Kidney epithelial cell (primary cell): ENCODE measurements around the gene UBE2M. TPM values are rescaled to one million over a fixed set of nuclear protein-coding genes. Genes with fewer than 3 reads are reported as not detected.

Experiments used
- DNase-seq: peaks from one replicate; pipeline ENCODE4 v3.0.0-alpha.2; 2010; ENCODE audit warnings: low read depth
- H3K27me3 ChIP-seq: 2 replicates; pipeline ENCODE4 v1.6.0; 2011; ENCODE audit warnings: low read length; ENCODE audit not compliant: control insufficient read depth, insufficient read depth
- H3K36me3 ChIP-seq: 2 replicates; pipeline ENCODE4 v1.5.1; 2011; ENCODE audit warnings: low read length; ENCODE audit not compliant: control insufficient read depth, insufficient read depth
- H3K4me3 ChIP-seq: 2 replicates; pipeline ENCODE4 v1.5.1; 2011; ENCODE audit warnings: low read depth, mild to moderate bottlenecking, control low read depth, low read length
- total RNA-seq: library from RNA; depleted of rRNA; stranded (reverse); fragments of >200 nt; gene quantifications from 2 replicates; pipeline ENCODE4 v1.2.3, GENCODE V29; 2015
- TF ChIP-seq, protein P1 (sequence below): IDR thresholded peaks from 2 replicates; pipeline ENCODE4 v1.5.1; 2011; ENCODE audit warnings: mild to moderate bottlenecking, moderate library complexity, low read length, control low read depth, inconsistent platforms; ENCODE audit not compliant: insufficient read depth, poor library complexity, severe bottlenecking

Gene UBE2M
- total RNA-seq, 1 donor from 2014 or later = 50.3 TPM

DNA sequence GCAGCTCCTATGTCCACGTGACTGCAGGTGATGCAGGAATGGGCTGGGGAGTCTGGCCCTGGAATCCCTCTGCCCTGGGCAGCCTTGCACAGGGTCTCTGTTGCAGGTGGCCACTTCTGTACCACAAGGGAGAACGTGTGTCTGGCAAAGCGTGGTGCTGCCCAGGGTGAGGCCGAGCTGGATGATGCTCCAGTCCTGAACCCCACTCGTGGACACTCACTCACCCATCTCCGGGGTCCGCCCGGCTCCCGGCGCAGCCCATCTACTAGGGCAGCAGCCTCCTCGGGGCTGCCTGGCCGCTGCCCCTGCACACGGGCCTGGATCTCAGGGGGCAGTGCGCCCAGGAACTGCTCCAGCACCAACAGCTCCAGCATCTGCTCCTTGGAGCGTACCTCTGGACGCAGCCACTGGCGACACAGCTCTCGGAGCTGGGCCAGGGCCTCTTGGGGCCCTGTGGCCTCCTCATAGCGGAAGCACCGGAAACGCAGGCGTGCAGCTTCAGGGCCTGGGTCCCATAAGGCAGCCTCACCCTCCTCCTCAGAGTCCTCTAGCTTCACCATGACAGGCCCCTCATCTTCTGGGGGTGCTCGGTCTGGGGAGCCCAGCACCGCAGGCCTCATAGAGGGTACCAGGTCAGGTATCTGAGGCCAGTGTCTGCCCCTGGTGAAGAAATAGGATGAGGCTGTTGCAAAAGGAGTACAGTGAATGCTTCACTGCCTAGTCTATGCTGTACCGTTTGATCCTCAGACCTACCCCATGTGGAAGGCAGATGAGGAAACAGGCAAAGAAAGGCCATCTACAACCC lies 12.6 kb upstream of the UBE2M start:
- TF ChIP-seq, protein P1, sequence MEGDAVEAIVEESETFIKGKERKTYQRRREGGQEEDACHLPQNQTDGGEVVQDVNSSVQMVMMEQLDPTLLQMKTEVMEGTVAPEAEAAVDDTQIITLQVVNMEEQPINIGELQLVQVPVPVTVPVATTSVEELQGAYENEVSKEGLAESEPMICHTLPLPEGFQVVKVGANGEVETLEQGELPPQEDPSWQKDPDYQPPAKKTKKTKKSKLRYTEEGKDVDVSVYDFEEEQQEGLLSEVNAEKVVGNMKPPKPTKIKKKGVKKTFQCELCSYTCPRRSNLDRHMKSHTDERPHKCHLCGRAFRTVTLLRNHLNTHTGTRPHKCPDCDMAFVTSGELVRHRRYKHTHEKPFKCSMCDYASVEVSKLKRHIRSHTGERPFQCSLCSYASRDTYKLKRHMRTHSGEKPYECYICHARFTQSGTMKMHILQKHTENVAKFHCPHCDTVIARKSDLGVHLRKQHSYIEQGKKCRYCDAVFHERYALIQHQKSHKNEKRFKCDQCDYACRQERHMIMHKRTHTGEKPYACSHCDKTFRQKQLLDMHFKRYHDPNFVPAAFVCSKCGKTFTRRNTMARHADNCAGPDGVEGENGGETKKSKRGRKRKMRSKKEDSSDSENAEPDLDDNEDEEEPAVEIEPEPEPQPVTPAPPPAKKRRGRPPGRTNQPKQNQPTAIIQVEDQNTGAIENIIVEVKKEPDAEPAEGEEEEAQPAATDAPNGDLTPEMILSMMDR = no peak
- no peak overlapping the region for H3K4me3 ChIP-seq
- no peaks in the 10 kb centered on the region for H3K27me3 ChIP-seq
- DNase-seq = no peak
- peaks cover 1% of the 10 kb centered on the region for H3K36me3 ChIP-seq

DNA sequence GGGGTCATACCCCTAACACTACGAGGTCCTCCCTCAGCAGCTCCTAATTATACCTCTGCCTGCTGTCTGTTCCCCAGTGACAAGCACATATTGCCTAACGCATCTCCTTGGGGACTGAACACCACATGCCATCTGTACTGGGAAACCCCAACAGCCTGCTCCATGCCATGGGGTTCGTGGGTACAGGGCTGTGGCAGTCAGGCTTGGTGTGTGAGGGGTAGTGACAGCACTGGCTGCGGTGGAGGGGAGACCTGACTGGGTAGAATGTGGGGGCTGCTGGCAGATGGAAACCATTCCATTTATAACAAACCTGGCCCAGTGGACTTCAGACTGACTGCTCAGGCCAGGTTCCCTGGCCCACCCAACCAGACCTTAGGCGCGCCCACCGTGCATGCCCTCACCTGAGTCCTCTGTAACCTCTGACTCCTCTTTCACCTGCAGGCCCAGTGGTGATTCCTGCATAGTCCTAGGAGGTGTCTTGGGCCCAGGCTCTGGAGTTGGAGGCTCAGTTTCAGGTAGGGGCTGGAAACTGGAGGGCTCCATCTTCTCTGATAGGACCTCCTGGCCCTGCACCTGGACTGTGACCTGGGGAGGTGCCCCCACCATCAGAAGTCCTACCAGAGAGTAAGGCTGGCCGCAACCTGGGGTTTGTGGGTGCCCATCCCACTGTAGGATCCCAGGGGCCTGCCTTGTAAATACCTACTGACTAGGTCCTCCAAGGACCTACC lies 11.7 kb upstream of the UBE2M start:
- DNase-seq = no peak
- TF ChIP-seq, protein P1 = no peak
- H3K36me3 ChIP-seq = peaks cover 1% of the 10 kb centered on the region
- no peaks in the 10 kb centered on the region for H3K27me3 ChIP-seq
- no peak overlapping the region for H3K4me3 ChIP-seq

DNA sequence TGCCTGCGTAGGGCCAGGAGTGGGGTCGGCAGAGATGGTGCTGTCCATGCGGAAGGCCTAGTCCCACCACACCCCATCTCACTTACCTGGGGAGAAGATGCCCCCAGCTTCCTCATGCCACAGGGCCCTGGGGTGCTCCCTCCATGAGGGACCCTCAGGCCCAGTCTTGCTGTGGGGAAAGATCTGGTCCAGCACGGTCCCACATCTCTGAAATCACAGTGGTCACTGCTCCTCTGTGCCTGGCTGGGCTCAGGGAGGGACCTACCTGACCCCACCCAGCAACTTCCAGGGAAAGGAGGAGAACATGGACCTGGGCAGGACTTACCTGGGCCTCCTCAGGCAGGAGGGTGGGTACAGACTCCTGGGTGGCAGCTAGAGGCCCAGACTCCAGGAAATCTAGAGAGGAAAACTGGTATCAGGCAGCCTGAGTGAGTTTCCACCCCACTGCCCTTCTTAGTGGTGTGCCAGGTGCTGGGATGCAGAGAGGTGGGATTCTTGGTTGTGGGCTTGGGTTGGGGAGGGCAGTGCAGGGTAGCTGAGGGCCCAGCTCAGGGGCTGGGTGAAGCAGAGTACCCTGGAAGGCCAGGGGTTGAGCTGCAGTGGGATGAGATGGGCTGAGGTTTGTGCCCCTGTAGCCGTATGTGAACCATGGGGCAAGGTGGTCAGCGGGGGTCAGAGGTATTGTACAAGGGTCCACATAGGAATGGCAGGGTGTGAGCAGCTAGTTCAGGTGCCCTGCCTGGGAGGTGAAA lies 11.0 kb upstream of the UBE2M start:
- TF ChIP-seq, protein P1 = no peak
- DNase-seq = no peak

DNA sequence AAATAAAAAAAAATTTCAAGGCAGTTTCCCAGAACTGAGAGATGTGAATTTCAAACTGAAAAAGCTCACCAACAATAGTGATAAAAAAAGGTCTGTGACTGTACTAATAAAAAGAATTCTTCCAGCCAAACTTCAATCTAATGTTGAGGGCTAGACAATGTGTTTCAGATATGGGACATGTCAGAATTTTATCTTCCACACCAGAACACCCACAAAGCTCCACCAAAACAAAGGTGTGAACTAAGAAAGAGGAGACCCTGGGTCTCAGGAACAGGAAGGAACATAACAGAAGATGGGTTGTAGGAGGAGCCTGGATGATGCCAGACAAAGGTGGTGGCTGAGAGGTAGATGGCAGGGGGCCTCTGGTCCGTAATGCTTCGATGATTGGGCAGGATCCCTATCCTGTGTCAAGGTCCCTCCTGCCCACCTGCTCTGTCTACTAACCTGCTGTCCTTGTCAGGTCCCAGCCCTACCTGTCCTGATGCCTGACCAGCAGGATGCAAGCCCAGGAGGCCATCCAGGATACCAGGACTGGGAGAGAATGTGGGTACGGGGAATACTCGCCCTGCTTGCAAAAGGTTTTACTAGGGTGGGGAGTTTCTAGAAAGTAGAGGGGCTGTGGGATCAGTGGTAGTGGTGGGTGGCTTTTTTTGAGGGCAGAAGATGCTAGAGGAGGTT lies 10.2 kb upstream of the UBE2M start:
- Histone ChIP-seq H3K36me3 (peaks cover 1% of the 10 kb centered on the region), H3K27me3 (no peaks in the 10 kb centered on the region), H3K4me3 (no peak overlapping the region)
- TF ChIP-seq, protein P1 = no peak
- DNase-seq = no peak

More for the DNA sequence above, 11.0 kb upstream of the UBE2M start:
- Histone ChIP-seq H3K27me3 (no peaks in the 10 kb centered on the region), H3K4me3 (no peak overlapping the region), H3K36me3 (peaks cover 1% of the 10 kb centered on the region)

DNA sequence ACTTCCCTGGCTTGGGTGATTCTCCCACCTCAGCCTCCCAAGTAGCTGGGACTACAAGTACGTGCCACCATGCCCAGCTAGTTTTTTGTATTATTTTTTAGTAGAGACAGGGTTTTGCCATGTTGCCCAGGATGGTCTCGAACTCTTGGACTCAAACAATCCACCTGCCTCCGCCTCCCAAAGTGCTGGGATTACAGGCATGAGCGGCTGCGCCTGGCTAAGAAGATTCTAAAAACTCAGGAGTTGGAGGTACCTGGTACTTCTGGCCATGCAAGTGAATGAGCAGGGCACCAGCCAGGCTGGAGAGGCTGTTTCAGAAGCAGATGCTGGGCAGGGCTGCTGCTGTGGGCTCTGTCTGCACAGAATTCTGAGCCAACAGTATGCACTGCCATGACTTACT lies 8.6 kb upstream of the UBE2M start:
- no peaks in the 10 kb centered on the region for H3K27me3 ChIP-seq
- peaks cover 1% of the 10 kb centered on the region for H3K36me3 ChIP-seq
- no peak overlapping the region for H3K4me3 ChIP-seq
- no peak for DNase-seq
- TF ChIP-seq, protein P1 = no peak
